GM12878 (cell line): Measurements from ENCODE around the gene ANAPC16. TPM values are rescaled to one million over a fixed set of nuclear protein-coding genes. Genes with fewer than 3 reads are reported as not detected.
A peak's percentile ranks its signal among the peaks of the same experiment; 100 is the strongest.

Experiments used
- CBFB ChIP-seq: IDR thresholded peaks from 2 replicates; pipeline ENCODE4 v1.6.1; 2016; ENCODE audit warnings: antibody characterized with exemption, low read depth
- KDM1A ChIP-seq: fragments of 200-600 bp; sonication (generic); IDR thresholded peaks from 2 replicates; pipeline ENCODE4 v1.6.1; 2016; ENCODE audit warnings: borderline replicate concordance
- MYC ChIP-seq: IDR thresholded peaks from 2 replicates; pipeline ENCODE4 v1.6.1; 2011; ENCODE audit warnings: mild to moderate bottlenecking, low read length, moderate library complexity, inconsistent platforms; ENCODE audit not compliant: insufficient read depth, insufficient replicate concordance, insufficient read length, severe bottlenecking
- NFYA ChIP-seq: IDR thresholded peaks from 2 replicates; pipeline ENCODE4 v1.6.1; 2011; ENCODE audit warnings: low read depth, mild to moderate bottlenecking, low read length, improper control_type of control experiment, borderline replicate concordance
- NR2C1 ChIP-seq: fragments of 450-650 bp; IDR thresholded peaks from 2 replicates; pipeline ENCODE4 v1.6.1; 2017; ENCODE audit warnings: antibody characterized with exemption, mild to moderate bottlenecking, moderate library complexity
- RAD21 ChIP-seq: IDR thresholded peaks from 2 replicates; pipeline ENCODE4 v1.6.1; 2011; ENCODE audit warnings: mild to moderate bottlenecking, low read depth, low read length, moderate library complexity; ENCODE audit not compliant: insufficient read depth
- RAD51 ChIP-seq: fragments of 450-650 bp; IDR thresholded peaks from 2 replicates; pipeline ENCODE4 v1.6.1; 2016; ENCODE audit warnings: moderate library complexity, mild to moderate bottlenecking, inconsistent platforms
- SMARCA5 ChIP-seq: fragments of 450-650 bp; IDR thresholded peaks from 2 replicates; pipeline ENCODE4 v1.6.1; 2017; ENCODE audit warnings: mild to moderate bottlenecking
- ZNF24 ChIP-seq: fragments of 450-650 bp; IDR thresholded peaks from 2 replicates; pipeline ENCODE4 v1.6.1; 2017; ENCODE audit warnings: antibody characterized with exemption, mild to moderate bottlenecking
- ZNF384 ChIP-seq: IDR thresholded peaks from 2 replicates; pipeline ENCODE4 v1.6.1; 2012; ENCODE audit warnings: low read depth, mild to moderate bottlenecking, low read length, improper control_type of control experiment, borderline replicate concordance
- ZNF687 ChIP-seq: fragments of 450-650 bp; IDR thresholded peaks from 2 replicates; pipeline ENCODE4 v1.6.1; 2017; ENCODE audit warnings: mild to moderate bottlenecking, moderate library complexity
- ZZZ3 ChIP-seq: IDR thresholded peaks from 2 replicates; pipeline ENCODE4 v1.6.1; 2011; ENCODE audit warnings: low read depth; ENCODE audit not compliant: control insufficient read depth, insufficient read length
- polyA plus RNA-seq, 11 experiments: library from polyadenylated mRNA; depleted of rRNA in 4 of 11; unstranded in 6 of 11; stranded (reverse) in 5 of 11; fragments of >200 nt; fragmentation: Nextera tagmentation in 4 of 11; fragmentation: Illumina TruSeq in 1 of 11; extraction: Ambion mirVana in 4 of 11; extraction: Trizol in 1 of 11; gene quantifications; 1 replicate in 1 of 11; 2 replicates in 10 of 11; pipeline versions ENCODE4 v1.2.1 to v1.2.3, GENCODE V29; 2011 to 2016; ENCODE audit warnings: inconsistent platforms in 2 of 11, missing spikeins in 2 of 11, low read depth in 1 of 11
- total RNA-seq, 4 experiments: library from RNA; depleted of rRNA in 3 of 4; stranded (reverse); fragments of >200 nt in 3 of 4; fragmentation: Illumina TruSeq in 1 of 4; extraction: Trizol in 1 of 4; gene quantifications; 2 replicates each; pipeline versions ENCODE4 v1.2.1 to v1.2.3, GENCODE V29; 2013 to 2021
- TF ChIP-seq, protein P1 (sequence below): fragments of 450-650 bp; IDR thresholded peaks from 2 replicates; pipeline ENCODE4 v1.6.1; 2017; ENCODE audit warnings: antibody characterized with exemption, mild to moderate bottlenecking, moderate library complexity
- TF ChIP-seq, protein P2 (sequence below): fragments of 450-650 bp; IDR thresholded peaks from 2 replicates; pipeline ENCODE4 v1.6.1; 2016; ENCODE audit warnings: mild to moderate bottlenecking
- TF ChIP-seq, protein P3 (sequence below): fragments of 150-350 bp; IDR thresholded peaks from 2 replicates; pipeline ENCODE4 v1.6.1; 2014; ENCODE audit warnings: mild to moderate bottlenecking, low read depth, low read length

The ANAPC16 gene
- total and polyA plus RNA-seq, 10 of the 15 experiments (the other 5 are each of a cell fraction or from before 2014, with no cell fraction given): 66.9 to 208 (median 134) TPM

GRCh38 chr10:72272689-72273409 is 57.0 kb downstream of the ANAPC16 start (continued):
- TF ChIP-seq, protein P1, sequence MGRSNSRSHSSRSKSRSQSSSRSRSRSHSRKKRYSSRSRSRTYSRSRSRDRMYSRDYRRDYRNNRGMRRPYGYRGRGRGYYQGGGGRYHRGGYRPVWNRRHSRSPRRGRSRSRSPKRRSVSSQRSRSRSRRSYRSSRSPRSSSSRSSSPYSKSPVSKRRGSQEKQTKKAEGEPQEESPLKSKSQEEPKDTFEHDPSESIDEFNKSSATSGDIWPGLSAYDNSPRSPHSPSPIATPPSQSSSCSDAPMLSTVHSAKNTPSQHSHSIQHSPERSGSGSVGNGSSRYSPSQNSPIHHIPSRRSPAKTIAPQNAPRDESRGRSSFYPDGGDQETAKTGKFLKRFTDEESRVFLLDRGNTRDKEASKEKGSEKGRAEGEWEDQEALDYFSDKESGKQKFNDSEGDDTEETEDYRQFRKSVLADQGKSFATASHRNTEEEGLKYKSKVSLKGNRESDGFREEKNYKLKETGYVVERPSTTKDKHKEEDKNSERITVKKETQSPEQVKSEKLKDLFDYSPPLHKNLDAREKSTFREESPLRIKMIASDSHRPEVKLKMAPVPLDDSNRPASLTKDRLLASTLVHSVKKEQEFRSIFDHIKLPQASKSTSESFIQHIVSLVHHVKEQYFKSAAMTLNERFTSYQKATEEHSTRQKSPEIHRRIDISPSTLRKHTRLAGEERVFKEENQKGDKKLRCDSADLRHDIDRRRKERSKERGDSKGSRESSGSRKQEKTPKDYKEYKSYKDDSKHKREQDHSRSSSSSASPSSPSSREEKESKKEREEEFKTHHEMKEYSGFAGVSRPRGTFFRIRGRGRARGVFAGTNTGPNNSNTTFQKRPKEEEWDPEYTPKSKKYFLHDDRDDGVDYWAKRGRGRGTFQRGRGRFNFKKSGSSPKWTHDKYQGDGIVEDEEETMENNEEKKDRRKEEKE: no peak
- TF ChIP-seq ZNF384 (no peak), RAD21 (peak; percentile 27; the same call in 1 of the 2 replicates), KDM1A (no peak), SMARCA5 (peak; percentile 74; the same call in 1 of the 2 replicates), RAD51 (no peak), NR2C1 (peak; percentile 33), CBFB (peak; percentile 40; the same call in 1 of the 2 replicates), ZNF24 (peak; percentile 38; the same call in 1 of the 2 replicates), ZNF687 (peak; percentile 31; the same call in 1 of the 2 replicates), MYC (no peak), NFYA (no peak), ZZZ3 (no peak)
- TF ChIP-seq, protein P2, sequence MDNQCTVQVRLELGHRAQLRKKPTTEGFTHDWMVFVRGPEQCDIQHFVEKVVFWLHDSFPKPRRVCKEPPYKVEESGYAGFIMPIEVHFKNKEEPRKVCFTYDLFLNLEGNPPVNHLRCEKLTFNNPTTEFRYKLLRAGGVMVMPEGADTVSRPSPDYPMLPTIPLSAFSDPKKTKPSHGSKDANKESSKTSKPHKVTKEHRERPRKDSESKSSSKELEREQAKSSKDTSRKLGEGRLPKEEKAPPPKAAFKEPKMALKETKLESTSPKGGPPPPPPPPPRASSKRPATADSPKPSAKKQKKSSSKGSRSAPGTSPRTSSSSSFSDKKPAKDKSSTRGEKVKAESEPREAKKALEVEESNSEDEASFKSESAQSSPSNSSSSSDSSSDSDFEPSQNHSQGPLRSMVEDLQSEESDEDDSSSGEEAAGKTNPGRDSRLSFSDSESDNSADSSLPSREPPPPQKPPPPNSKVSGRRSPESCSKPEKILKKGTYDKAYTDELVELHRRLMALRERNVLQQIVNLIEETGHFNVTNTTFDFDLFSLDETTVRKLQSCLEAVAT: peak; percentile 54
- TF ChIP-seq, protein P3, sequence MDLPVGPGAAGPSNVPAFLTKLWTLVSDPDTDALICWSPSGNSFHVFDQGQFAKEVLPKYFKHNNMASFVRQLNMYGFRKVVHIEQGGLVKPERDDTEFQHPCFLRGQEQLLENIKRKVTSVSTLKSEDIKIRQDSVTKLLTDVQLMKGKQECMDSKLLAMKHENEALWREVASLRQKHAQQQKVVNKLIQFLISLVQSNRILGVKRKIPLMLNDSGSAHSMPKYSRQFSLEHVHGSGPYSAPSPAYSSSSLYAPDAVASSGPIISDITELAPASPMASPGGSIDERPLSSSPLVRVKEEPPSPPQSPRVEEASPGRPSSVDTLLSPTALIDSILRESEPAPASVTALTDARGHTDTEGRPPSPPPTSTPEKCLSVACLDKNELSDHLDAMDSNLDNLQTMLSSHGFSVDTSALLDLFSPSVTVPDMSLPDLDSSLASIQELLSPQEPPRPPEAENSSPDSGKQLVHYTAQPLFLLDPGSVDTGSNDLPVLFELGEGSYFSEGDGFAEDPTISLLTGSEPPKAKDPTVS: no peak
